ENCODE results near the gene CACNA2D1.

The CACNA2D1 gene

DNA sequence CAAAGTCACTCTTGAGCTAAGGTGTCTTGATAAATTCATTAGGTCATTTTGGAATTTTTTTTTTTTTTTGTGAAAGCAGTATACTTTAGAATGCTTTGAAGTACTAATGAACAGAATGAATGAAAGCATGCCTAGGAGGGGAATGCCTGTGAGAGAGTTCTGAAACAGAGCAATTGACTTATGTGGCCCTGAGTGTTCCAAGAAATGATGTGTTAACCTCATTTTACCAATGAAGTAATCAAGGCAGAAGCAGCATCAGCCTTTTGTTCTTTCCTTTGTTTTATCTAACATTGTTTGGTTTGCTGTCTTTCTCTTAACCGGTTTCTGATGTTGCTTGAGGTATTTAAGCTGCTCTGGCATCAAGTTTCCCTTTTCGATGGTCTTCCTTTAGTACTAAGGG, 519.1 kb downstream of the CACNA2D1 start:
- ChIA-PET POLR2A (ENCODE audit: low non-redundant PET) (no interaction called here), CTCF (no interaction called here)
- H3K27ac ChIP-seq: no peak overlapping the region
- no peak for DNase-seq (ENCODE audit: low spot score)
- TF ChIP-seq, protein P1, sequence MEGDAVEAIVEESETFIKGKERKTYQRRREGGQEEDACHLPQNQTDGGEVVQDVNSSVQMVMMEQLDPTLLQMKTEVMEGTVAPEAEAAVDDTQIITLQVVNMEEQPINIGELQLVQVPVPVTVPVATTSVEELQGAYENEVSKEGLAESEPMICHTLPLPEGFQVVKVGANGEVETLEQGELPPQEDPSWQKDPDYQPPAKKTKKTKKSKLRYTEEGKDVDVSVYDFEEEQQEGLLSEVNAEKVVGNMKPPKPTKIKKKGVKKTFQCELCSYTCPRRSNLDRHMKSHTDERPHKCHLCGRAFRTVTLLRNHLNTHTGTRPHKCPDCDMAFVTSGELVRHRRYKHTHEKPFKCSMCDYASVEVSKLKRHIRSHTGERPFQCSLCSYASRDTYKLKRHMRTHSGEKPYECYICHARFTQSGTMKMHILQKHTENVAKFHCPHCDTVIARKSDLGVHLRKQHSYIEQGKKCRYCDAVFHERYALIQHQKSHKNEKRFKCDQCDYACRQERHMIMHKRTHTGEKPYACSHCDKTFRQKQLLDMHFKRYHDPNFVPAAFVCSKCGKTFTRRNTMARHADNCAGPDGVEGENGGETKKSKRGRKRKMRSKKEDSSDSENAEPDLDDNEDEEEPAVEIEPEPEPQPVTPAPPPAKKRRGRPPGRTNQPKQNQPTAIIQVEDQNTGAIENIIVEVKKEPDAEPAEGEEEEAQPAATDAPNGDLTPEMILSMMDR (conservative IDR thresholded peaks at IDR 0.05; ENCODE audit: low read depth): no peak

DNA sequence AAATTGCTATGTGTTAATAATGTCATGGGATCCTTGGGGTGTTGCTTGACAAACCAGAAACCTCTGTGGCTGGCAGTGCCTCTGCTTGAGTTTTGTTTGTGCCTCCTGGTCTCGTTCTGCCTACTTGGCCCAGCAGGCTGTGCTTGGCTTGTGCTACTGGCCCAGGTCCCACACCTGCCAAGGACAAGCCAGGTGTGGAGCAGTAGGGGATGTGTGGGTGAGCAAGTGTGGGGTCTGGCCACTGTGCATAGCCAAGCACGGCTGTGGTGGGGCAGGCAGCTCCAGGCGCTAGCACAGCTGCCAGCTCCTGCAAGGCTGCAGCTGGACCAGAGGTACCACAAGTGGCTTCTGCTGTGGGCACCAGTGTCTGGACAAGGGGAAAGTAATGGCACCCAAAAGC, 524.1 kb downstream of the CACNA2D1 start:
- no peak overlapping the region for H3K27ac ChIP-seq
- TF ChIP-seq, protein P1 (conservative IDR thresholded peaks at IDR 0.05; ENCODE audit: low read depth): no peak
- no peak for DNase-seq (ENCODE audit: low spot score)
- ChIA-PET POLR2A (ENCODE audit: low non-redundant PET) (no interaction called here), CTCF (no interaction called here)

DNA sequence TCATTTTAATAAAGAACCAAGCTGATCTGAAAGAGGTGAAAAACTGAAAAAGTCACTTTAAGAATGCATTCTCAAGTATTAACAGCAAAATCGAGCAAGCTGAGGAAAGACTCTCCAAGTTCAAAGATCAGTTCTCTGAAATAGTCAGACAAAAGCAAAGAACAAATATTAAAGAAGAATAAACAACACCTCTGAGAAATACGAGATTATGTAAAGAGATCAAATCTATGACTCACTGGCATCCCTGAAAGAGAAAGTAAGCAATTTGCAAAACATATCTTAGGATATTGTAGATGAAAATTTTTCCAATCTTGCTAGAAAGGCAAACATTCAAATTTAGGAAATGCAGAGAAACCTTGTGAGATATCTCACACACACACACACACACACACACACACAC, 535.4 kb downstream of the CACNA2D1 start:
- ChIA-PET CTCF (interaction anchor here (0.6 kb wide), 1 partner anchor 533 kb away, joined by 3 read pairs; no protein-coding TSS in a partner anchor), POLR2A (ENCODE audit: low non-redundant PET) (no interaction called here)
- TF ChIP-seq, protein P1 (conservative IDR thresholded peaks at IDR 0.05; ENCODE audit: low read depth): no peak
- DNase-seq (ENCODE audit: low spot score): no peak
- H3K27ac ChIP-seq: no peak overlapping the region

DNA sequence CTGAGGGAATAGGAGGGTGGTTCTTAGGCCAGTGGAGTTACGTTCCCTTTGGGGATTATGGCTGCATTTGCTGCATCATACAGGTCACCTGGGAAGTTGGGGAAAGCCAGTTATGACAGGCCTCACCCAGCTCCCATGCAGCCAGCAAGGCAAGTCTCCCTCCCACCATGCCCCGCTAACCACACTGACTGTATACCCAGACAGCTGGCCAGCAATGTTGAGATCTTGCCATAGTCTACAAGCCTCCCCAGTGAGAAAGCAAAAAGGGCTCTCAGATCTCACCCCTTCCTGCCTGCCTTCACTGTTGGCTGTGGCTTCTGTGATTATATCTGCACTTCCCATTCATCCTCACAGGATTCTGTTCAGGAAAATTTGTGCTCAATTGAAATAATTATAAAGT, 540.5 kb downstream of the CACNA2D1 start:
- DNase-seq (ENCODE audit: low spot score): no peak

DNA sequence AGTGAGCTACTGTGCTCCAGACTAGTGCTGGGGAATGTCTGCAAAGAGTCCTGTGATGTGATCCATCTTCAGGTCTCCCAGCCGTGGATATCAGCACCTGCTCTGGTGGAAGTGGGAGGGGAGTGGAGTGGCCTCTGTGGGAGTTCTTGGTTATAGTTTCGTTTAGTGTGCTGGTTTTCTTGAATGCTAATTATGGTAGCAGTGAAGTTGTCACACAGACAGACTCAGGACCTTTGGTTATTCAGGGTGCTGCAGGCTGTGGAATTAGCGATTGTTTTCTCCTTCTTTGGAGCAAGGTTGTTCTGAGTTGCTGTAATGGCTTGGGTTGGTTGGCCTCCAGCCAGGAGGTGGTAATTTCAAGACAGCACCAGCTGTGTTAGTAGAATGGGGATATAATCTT, 541.0 kb downstream of the CACNA2D1 start:
- ChIA-PET POLR2A (ENCODE audit: low non-redundant PET) (no interaction called here), CTCF (interaction anchor here (0.5 kb wide), 1 partner anchor 1297 kb away, joined by 3 read pairs; no protein-coding TSS in a partner anchor)
- TF ChIP-seq, protein P1 (conservative IDR thresholded peaks at IDR 0.05; ENCODE audit: low read depth): no peak
- no peak for DNase-seq (ENCODE audit: low spot score)
- H3K27ac ChIP-seq: no peak overlapping the region

More for the DNA sequence above, 540.5 kb downstream of the CACNA2D1 start:
- ChIA-PET CTCF (no interaction called here), POLR2A (ENCODE audit: low non-redundant PET) (no interaction called here)
- H3K27ac ChIP-seq: no peak overlapping the region
- TF ChIP-seq, protein P1 (conservative IDR thresholded peaks at IDR 0.05; ENCODE audit: low read depth): no peak
